NB4 (cell line): ENCODE measurements around the gene HNRNPDL.
A peak's percentile ranks its signal among the peaks of the same experiment; 100 is the strongest.

Experiments
- DNase-seq: peaks from one replicate; pipeline ENCODE4 v3.0.0; 2010; ENCODE audit warnings: low read depth
- H3K4me3 ChIP-seq: one replicate; pipeline ENCODE4 v1.5.1; 2011; ENCODE audit warnings: mild to moderate bottlenecking, low read depth, low read length, moderate library complexity
- CTCF ChIP-seq: IDR thresholded peaks from one replicate; pipeline ENCODE4 v1.5.1; 2012; ENCODE audit warnings: low read depth, low read length
- MAX ChIP-seq: IDR thresholded peaks from 2 replicates; pipeline ENCODE4 v1.6.1; 2011; ENCODE audit warnings: low read depth, low read length
- MYC ChIP-seq: IDR thresholded peaks from 2 replicates; pipeline ENCODE4 v1.6.1; 2011; ENCODE audit warnings: low read depth, low read length
- POLR2A ChIP-seq: IDR thresholded peaks from 2 replicates; pipeline ENCODE4 v1.6.1; 2011; ENCODE audit warnings: mild to moderate bottlenecking; ENCODE audit not compliant: insufficient read length; ENCODE audit errors: extremely low read depth

Gene HNRNPDL

GRCh38 chr4:82380831-82381230 lies 49.4 kb downstream of the HNRNPDL start:
- TF ChIP-seq MAX (no peak), MYC (no peak), POLR2A (no peak), CTCF (no peak)
- DNase-seq, result no peak
- no peak overlapping the region for H3K4me3 ChIP-seq

- TF ChIP-seq MAX (no peak), CTCF (no peak), MYC (no peak), POLR2A (no peak)
- H3K4me3 ChIP-seq, result no peak overlapping the region
- DNase-seq, result no peak
These were observed 49.9 kb downstream of the HNRNPDL start for GRCh38 chr4:82380344-82380743.

DNA sequence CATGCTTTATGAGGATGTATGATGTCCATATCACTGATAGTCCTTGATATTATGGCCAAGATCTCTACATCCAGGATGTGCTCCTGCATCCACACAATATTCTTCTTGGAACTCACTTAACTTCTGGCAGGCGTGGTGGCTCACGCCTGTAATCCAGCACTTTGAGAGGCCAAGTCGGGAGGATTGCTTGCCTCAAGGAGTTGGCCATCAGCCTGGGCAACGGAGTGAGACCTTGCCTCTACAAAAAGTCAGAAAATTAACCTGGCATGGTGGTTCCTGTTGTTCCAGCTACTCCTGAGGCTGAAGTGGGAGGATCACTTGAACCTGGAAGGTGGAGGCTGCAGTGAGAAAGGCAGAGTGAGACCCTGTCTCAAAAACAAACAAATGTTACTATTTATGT lies 54.2 kb downstream of the HNRNPDL start:
- TF ChIP-seq MYC, result no peak
- no peak for DNase-seq
- peak overlapping the region; percentile 90 for H3K4me3 ChIP-seq

DNA sequence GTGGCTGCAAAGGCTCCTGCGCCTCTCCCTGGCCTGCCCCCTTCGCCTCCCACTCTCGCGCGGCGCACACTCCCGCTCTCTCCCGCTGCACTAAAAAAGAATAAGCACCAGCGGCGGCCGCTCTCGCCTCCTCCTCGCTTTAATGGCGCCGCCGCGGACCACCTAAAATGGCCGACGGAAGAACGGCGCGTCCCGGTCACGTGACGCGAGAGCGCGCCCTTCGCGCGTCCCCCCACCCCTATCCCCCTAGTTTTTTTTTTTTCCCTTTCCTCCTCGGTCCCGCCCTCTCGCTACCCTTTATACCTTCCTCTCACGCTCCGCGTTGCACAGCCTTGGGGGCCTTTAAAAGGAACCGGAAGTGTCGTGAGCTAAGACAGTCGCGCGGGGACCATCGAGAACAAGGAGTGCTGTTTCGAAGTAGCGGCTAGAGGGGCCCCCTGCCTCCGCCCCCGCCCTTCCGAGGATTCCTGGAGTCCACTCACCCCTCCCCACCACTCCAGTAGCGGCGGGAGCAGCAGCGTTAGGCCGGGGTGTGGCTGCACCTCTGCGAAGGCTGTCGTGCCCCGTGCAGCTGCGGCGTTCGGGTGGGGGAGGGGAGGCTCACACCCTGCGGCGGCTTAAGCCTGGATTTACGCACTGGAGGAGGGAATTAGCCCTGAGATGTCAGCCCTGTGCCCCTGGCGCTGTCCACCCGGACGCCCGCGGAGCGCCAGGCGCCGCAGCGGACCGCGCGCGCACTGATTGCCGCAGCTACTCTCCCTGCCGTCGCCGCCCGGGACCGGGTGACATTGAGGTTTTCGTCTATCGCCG lies 56.2 kb downstream of the HNRNPDL start, which contains the start of gene HNRNPD:
TSS of gene HNRNPD (minus strand) at position 176 of the 810 bp plus-strand sequence. CDS start 313 bp downstream, outside the sequence.
- peak; percentile 64 for TF ChIP-seq MYC
- TF ChIP-seq MAX, result peak; percentile 83
- no peak for TF ChIP-seq CTCF
- peak; percentile 55 for TF ChIP-seq POLR2A
- DNase-seq, result peak; percentile 99
- peak within 1 kb of the TSS; percentile 90 for H3K4me3 ChIP-seq

- peak overlapping the region; percentile 90 for H3K4me3 ChIP-seq
- no peak for DNase-seq
- no peak for TF ChIP-seq CTCF
- no peak for TF ChIP-seq MAX
- no peak for TF ChIP-seq MYC
- TF ChIP-seq POLR2A, result no peak
These were observed 56.8 kb downstream of the HNRNPDL start for GRCh38 chr4:82373486-82373815.
